H1 (cell line): ENCODE measurements around the gene ECEL1. TPM values are rescaled to one million over a fixed set of nuclear protein-coding genes. Genes with fewer than 3 reads are reported as not detected.

ENCODE experiments used
- CTCF ChIA-PET: fragments of 300-600 bp; sonication (Branson Sonifier 250); formaldehyde crosslinking; loops from one replicate; lab custom pipeline; 2021; ENCODE audit not compliant: partially characterized antibody; lab: Charles Lee
- POLR2A ChIA-PET: fragments of 300-600 bp; sonication (Branson Sonifier 250); formaldehyde crosslinking; loops from one replicate; lab custom pipeline; 2021; ENCODE audit warnings: inconsistent platforms; ENCODE audit not compliant: partially characterized antibody; lab: Charles Lee
- DNase-seq, 2 experiments: peaks; one replicate each; pipeline versions ENCODE4 v3.0.0 to v3.0.0-alpha.2; 2010 to 2022; ENCODE audit warnings: low spot score in 2 of 2, low read depth in 1 of 2, mixed read lengths in 1 of 2
- FAIRE-seq: peaks from 2 replicates; lab custom pipeline; 2011; peaks lifted over from hg19 to GRCh38; lab: Jason Lieb, UNC
- H2AFZ ChIP-seq: 2 replicates; pipeline ENCODE4 v1.8.1; 2012; ENCODE audit warnings: low read length, inconsistent platforms
- H2AK5ac ChIP-seq: 2 replicates; pipeline ENCODE4 v1.6.1; 2013; ENCODE audit warnings: low read depth, low read length
- H2BK120ac ChIP-seq: replicated peaks from 2 replicates; pipeline ENCODE3; 2013; ENCODE audit warnings: low read depth, low read length, inconsistent platforms
- H2BK12ac ChIP-seq: 2 replicates; pipeline ENCODE4 v1.6.1; 2013; ENCODE audit warnings: low read depth, low read length
- H2BK15ac ChIP-seq: 2 replicates; pipeline ENCODE4 v1.6.1; 2013; ENCODE audit warnings: low read length
- H2BK20ac ChIP-seq: 2 replicates; pipeline ENCODE4 v1.6.1; 2013; ENCODE audit warnings: low read length
- H2BK5ac ChIP-seq: 2 replicates; pipeline ENCODE4 v1.6.1; 2013; ENCODE audit warnings: low read depth, low read length
- H3K14ac ChIP-seq: 2 replicates; pipeline ENCODE4 v1.6.1; 2013; ENCODE audit warnings: inconsistent platforms; ENCODE audit not compliant: insufficient read length
- H3K18ac ChIP-seq: 2 replicates; pipeline ENCODE4 v1.6.1; 2013; ENCODE audit warnings: low read length; ENCODE audit errors: extremely low read depth
- H3K23ac ChIP-seq: 2 replicates; pipeline ENCODE4 v1.6.1; 2013; ENCODE audit warnings: inconsistent platforms; ENCODE audit not compliant: insufficient read length
- H3K23me2 ChIP-seq: 2 replicates; pipeline ENCODE4 v1.6.1; 2013; ENCODE audit warnings: low read depth, low read length
- H3K27ac ChIP-seq: 2 replicates; pipeline ENCODE4 v1.6.1; 2011; ENCODE audit warnings: low read depth, low read length, inconsistent platforms
- H3K27me3 ChIP-seq, 4 experiments: replicated peaks in 1 of 4; 1 replicate in 1 of 4; 2 replicates in 3 of 4; pipeline versions ENCODE4 v1.6.1 to v1.8.1; 2011 to 2013; ENCODE audit warnings: low read length in 3 of 4, mild to moderate bottlenecking in 3 of 4, inconsistent platforms in 2 of 4, mixed read lengths in 2 of 4, moderate library complexity in 1 of 4; ENCODE audit not compliant: control insufficient read depth in 3 of 4, insufficient read depth in 3 of 4; ENCODE audit errors: extremely low read depth in 1 of 4
- H3K36me3 ChIP-seq, 4 experiments: 2 replicates each; pipeline versions ENCODE4 v1.6.1 to v1.8.1; 2011 to 2013; ENCODE audit warnings: mild to moderate bottlenecking in 4 of 4, low read length in 3 of 4, moderate library complexity in 2 of 4, control low read depth in 1 of 4, inconsistent platforms in 1 of 4; ENCODE audit not compliant: insufficient read depth in 4 of 4, control insufficient read depth in 2 of 4
- H3K4ac ChIP-seq: replicated peaks from 2 replicates; pipeline ENCODE3; 2013; ENCODE audit warnings: low read length, low read depth, mixed read lengths, inconsistent platforms; ENCODE audit not compliant: insufficient read length
- H3K4me1 ChIP-seq, 4 experiments: replicated peaks in 1 of 4; 1 replicate in 1 of 4; 2 replicates in 3 of 4; pipeline versions ENCODE4 v1.6.1 to v1.8.1; 2011 to 2013; ENCODE audit warnings: low read length in 3 of 4, inconsistent platforms in 2 of 4, mixed read lengths in 1 of 4; ENCODE audit not compliant: insufficient read depth in 4 of 4, control insufficient read depth in 3 of 4
- H3K4me2 ChIP-seq, 2 experiments: 2 replicates each; pipeline versions ENCODE4 v1.6.1 to v1.8.1; 2011 to 2013; ENCODE audit warnings: low read depth in 2 of 2, low read length in 2 of 2, control low read depth in 1 of 2, inconsistent platforms in 1 of 2, mild to moderate bottlenecking in 1 of 2; ENCODE audit not compliant: insufficient read depth in 1 of 2
- H3K4me3 ChIP-seq, 4 experiments: fragments of 200-600, 300-600 bp in 1 of 4; sonication (generic), shearing (Covaris generic), sonication (Bioruptor Twin) in 1 of 4; 2 replicates each; pipeline versions ENCODE4 v1.5.1 to v1.8.1; 2011 to 2016; ENCODE audit warnings: low read length in 4 of 4, low read depth in 3 of 4, control low read depth in 2 of 4, inconsistent platforms in 2 of 4, mild to moderate bottlenecking in 2 of 4, mixed read lengths in 1 of 4, moderate library complexity in 1 of 4; ENCODE audit not compliant: insufficient read depth in 2 of 4; ENCODE audit errors: extremely low read depth in 1 of 4
- H3K56ac ChIP-seq: replicated peaks from 2 replicates; pipeline ENCODE3; 2013; ENCODE audit warnings: low read depth, mild to moderate bottlenecking, mixed read lengths, low read length, inconsistent platforms; ENCODE audit not compliant: insufficient read length
- H3K79me1 ChIP-seq: 2 replicates; pipeline ENCODE4 v1.6.1; 2013; ENCODE audit warnings: low read depth, low read length, control low read depth
- H3K79me2 ChIP-seq, 2 experiments: 2 replicates each; pipeline versions ENCODE4 v1.6.1 to v1.8.1; 2012 to 2013; ENCODE audit warnings: low read length in 2 of 2, mild to moderate bottlenecking in 2 of 2, inconsistent platforms in 1 of 2; ENCODE audit not compliant: insufficient read depth in 2 of 2, control insufficient read depth in 1 of 2
- H3K9ac ChIP-seq, 4 experiments: replicated peaks in 1 of 4; 1 replicate in 1 of 4; 2 replicates in 3 of 4; pipeline versions ENCODE4 v1.6.1 to v1.8.1; 2011 to 2013; ENCODE audit warnings: low read depth in 3 of 4, low read length in 3 of 4, control low read depth in 2 of 4, mild to moderate bottlenecking in 2 of 4, moderate library complexity in 2 of 4, inconsistent platforms in 1 of 4; ENCODE audit errors: extremely low read depth in 1 of 4
- H3K9me3 ChIP-seq, 2 experiments: 2 replicates each; pipeline versions ENCODE4 v1.6.1 to v1.8.1; 2012 to 2013; ENCODE audit warnings: mild to moderate bottlenecking in 2 of 2, moderate library complexity in 2 of 2, control low read depth in 1 of 2, inconsistent platforms in 1 of 2, low read depth in 1 of 2, low read length in 1 of 2, mixed read lengths in 1 of 2; ENCODE audit not compliant: insufficient read depth in 2 of 2
- H4K20me1 ChIP-seq, 2 experiments: replicated peaks in 1 of 2; 2 replicates each; pipeline versions ENCODE3 to v1.8.1; 2011 to 2013; ENCODE audit warnings: inconsistent platforms in 2 of 2, low read length in 2 of 2, mild to moderate bottlenecking in 1 of 2; ENCODE audit not compliant: insufficient read depth in 2 of 2, control insufficient read depth in 1 of 2
- H4K5ac ChIP-seq: 2 replicates; pipeline ENCODE4 v1.6.1; 2013; ENCODE audit warnings: low read length, low read depth, mixed read lengths, inconsistent platforms; ENCODE audit not compliant: insufficient read length
- H4K8ac ChIP-seq: 2 replicates; pipeline ENCODE4 v1.8.0; 2013; ENCODE audit warnings: mild to moderate bottlenecking, moderate library complexity, low read length, inconsistent platforms; ENCODE audit not compliant: insufficient read depth; ENCODE audit errors: extremely low read depth
- H4K91ac ChIP-seq: replicated peaks from 2 replicates; pipeline ENCODE3; 2013; ENCODE audit warnings: low read length, mixed read lengths, inconsistent platforms; ENCODE audit not compliant: insufficient read length
- BRCA1 ChIP-seq: IDR thresholded peaks from 2 replicates; pipeline ENCODE4 v1.6.1; 2012; ENCODE audit warnings: low read depth, low read length, improper control_type of control experiment
- CREB1 ChIP-seq: IDR thresholded peaks from 2 replicates; pipeline ENCODE4 v1.6.1; 2012; ENCODE audit warnings: inconsistent platforms
- EGR1 ChIP-seq: IDR thresholded peaks from 2 replicates; pipeline ENCODE4 v1.6.1; 2011; ENCODE audit warnings: low read depth, low read length, borderline replicate concordance
- SAP30 ChIP-seq: fragments of 300-600 bp; sonication (generic); IDR thresholded peaks from 2 replicates; pipeline ENCODE4 v1.7.1; 2012; ENCODE audit warnings: low read length, moderate library complexity, mild to moderate bottlenecking, inconsistent platforms; ENCODE audit not compliant: insufficient read depth, insufficient replicate concordance
- SIN3A ChIP-seq, 2 experiments: IDR thresholded peaks in 1 of 2; conservative IDR thresholded peaks in 1 of 2; 2 replicates each; pipeline ENCODE4 v1.6.1; 2011 to 2012; ENCODE audit warnings: low read length in 2 of 2, improper control_type of control experiment in 1 of 2, low read depth in 1 of 2, mild to moderate bottlenecking in 1 of 2
- WGBS, 2 experiments: shearing (Covaris generic) in 1 of 2; methylation state at CpG; one replicate each; pipeline versions ENCODE4 v1.1.6 to v1.1.7; 2013 to 2015; ENCODE audit warnings: low lambda C conversion rate in 2 of 2, mixed read lengths in 2 of 2, inconsistent platforms in 1 of 2, low coverage in 1 of 2, missing lambda C conversion rate in 1 of 2; ENCODE audit not compliant: insufficient replicate concordance in 2 of 2, insufficient coverage in 1 of 2, insufficient read length in 1 of 2; ENCODE audit errors: extremely low coverage in 1 of 2, missing lambda C conversion rate in 1 of 2; 5-methylcytosine and 5-hydroxymethylcytosine counted together
- polyA plus RNA-seq, 7 experiments: library from polyadenylated mRNA; depleted of rRNA in 3 of 7; stranded (reverse) in 5 of 7; unstranded in 2 of 7; fragments of >200 nt in 5 of 7; fragments of 200-250 nt in 2 of 7; gene quantifications; 1 replicate in 5 of 7; 2 replicates in 1 of 7; 4 replicates in 1 of 7; pipeline versions ENCODE4 v1.2.1 to v1.2.3, GENCODE V29; 2011 to 2013; ENCODE audit warnings: missing spikeins in 2 of 7, mixed read lengths in 2 of 7
- total RNA-seq: library from RNA; stranded (reverse); fragmentation: NEBNext Ultra II Directional; extraction: Animal tissue kit (Norgen Biotek cat#: 25700); gene quantifications from 2 replicates; pipeline ENCODE4 v1.2.1, GENCODE V29; 2021

ECEL1 gene
- total and polyA plus RNA-seq, 2 of the 8 experiments (the other 6 are each of a cell fraction or from before 2014, with no cell fraction given): 7.7 to 20.2 TPM

- Histone ChIP-seq H4K8ac (no peak overlapping the region), H2BK120ac (no peak overlapping the region), H2BK20ac (no peak overlapping the region), H2BK12ac (no peak overlapping the region), H3K18ac (no peak overlapping the region), H3K9ac (no peak overlapping the region), H4K91ac (no peak overlapping the region), H3K14ac (no peak overlapping the region), H3K4me2 (no peak overlapping the region), H2AK5ac (no peak overlapping the region), H2BK5ac (no peak overlapping the region), H3K79me1 (no peaks in the 10 kb centered on the region), H4K5ac (no peak overlapping the region), H3K23me2 (no peaks in the 10 kb centered on the region), H2AFZ (no peak overlapping the region), H4K20me1 (no peaks in the 10 kb centered on the region), H3K79me2 (no peaks in the 10 kb centered on the region), H3K9me3 (no peaks in the 10 kb centered on the region), H3K4me1 (peaks cover 0 to 8% (median 4%) of the 10 kb centered on the region in 4 experiments; a peak in 4 of 7 replicates), H3K36me3 (no peaks in the 10 kb centered on the region), H2BK15ac (peak overlapping the region; percentile 77; the same call in 1 of the 2 replicates), H3K23ac (no peak overlapping the region), H3K27me3 (no peaks in the 10 kb centered on the region; a peak in 2 of 7 replicates), H3K4ac (no peak overlapping the region), H3K27ac (no peak overlapping the region), H3K56ac (no peak overlapping the region), H3K4me3 (no peak overlapping the region)
- DNase-seq (no peak), FAIRE-seq (no peak)
- ChIA-PET POLR2A (interaction anchor here (0.6 kb wide), 1 partner anchor 16 kb away, joined by 3 read pairs; no protein-coding TSS in a partner anchor), CTCF (interaction anchor here (0.6 to 4.9 kb wide), 20 partner anchors 19 to 854 kb away, joined by 3 to 68 read pairs (median 4); no protein-coding TSS in a partner anchor)
- WGBS, 2 experiments: 87% methylated on average over 12 of the region's 12 CpGs; no CpG with 5 or more reads in 1 of the 2 experiments
- TF ChIP-seq BRCA1: no peak
- no peak for TF ChIP-seq EGR1
- TF ChIP-seq CREB1: no peak
- no peak for TF ChIP-seq SIN3A (conservative IDR thresholded peaks at IDR 0.05 in 1 of 2, IDR thresholded peaks at IDR 0.05 in 1 of 2; ENCODE audit: low read depth in 1 of 2, low read length in 2 of 2)
- TF ChIP-seq SAP30: no peak
These were observed 46.4 kb downstream of the ECEL1 start for GRCh38 chr2:232441147-232441651.
